Renal cortex interstitium (tissue), 11 donors: Measurements from ENCODE around the gene ANKLE1. TPM values are rescaled to one million over a fixed set of nuclear protein-coding genes. Genes with fewer than 3 reads are reported as not detected.
A peak's percentile ranks its signal among the peaks of the same experiment; 100 is the strongest.

Source experiments
- DNase-seq, 11 donors: peaks; one replicate each; pipeline ENCODE4 v3.0.0-alpha.2; 2013; ENCODE audit warnings: low read depth in 9 of 11, low spot score in 4 of 11; ENCODE audit errors: extremely low read depth in 1 of 11
- polyA plus RNA-seq, 3 donors: library from polyadenylated mRNA; unstranded; fragments of 120-200 nt; gene quantifications; one replicate each; pipeline ENCODE4 v1.2.1, GENCODE V29; 2013; ENCODE audit not compliant: insufficient read length in 3 of 3

The ANKLE1 gene
- polyA plus RNA-seq, 3 donors = 0.95 to 1.7 (median 1.0) TPM

GRCh38 chr19:17245535-17245984 lies 36.1 kb upstream of the ANKLE1 start, which contains the start of gene NR2F6:
Gene NR2F6 (minus strand): TSS chr19:17245919. CDS start chr19:17245220, 699 bp downstream.
- no peak for DNase-seq

- DNase-seq = no peak
These were observed 34.8 kb upstream of the ANKLE1 start for GRCh38 chr19:17246681-17247425.

DNA sequence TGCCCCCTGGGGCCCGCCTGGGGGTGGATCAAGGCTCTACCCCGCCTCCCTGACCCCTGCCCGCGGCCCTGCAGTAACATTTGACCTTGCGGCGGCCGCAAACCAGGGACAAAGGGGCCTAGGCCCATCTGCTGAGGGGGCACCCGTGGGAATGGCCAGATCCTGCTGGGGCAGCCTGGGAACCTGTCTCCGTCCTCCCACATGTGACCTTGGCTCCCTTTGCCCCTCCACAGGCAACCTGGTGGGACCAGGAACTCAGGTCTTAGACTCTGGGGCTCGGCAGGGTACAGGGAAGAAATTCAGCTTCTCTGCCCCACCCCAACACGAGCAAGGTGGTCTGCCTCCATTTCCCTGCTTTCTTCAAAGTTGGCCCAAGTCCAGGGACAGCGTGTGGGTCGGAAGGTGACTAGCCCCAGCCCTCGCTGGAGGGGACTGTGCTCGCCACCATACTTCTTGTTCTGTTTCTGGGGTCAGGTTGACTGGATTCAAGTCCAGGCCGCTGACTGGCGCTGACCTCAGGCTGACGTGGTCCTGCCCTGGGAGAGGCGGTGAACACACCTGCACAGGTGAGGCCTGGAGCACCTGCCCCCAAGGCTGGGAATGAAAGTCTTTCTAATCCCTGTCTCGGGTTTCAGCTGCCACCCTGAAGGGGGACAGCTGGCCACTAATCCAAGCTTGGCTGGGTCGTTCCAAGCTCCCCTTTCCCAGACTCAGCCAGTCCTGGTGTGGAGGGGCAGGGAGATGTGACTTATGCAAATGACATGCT lies 33.5 kb upstream of the ANKLE1 start:
- DNase-seq = no peak

GRCh38 chr19:17249887-17250548 lies 31.7 kb upstream of the ANKLE1 start:
- DNase-seq = no peak

DNA sequence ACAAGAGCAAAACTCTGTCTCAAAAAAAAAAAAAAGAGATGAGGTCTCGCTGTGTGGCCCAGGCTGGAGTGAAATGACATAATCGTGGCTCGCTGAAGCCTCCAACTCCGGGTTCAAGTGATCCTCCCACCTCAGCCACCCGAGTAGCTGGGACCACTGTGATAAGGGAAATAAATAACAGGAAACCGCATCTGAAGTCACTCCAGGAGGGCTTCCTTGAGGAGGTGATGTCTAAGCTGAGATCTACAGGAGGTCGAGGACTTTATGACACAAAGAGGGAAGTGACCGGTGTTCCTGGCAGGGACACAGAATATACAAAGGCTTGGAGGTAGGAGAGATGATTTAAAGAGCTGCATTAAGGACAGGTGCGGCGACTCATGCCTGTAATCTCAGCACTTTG lies 27.1 kb upstream of the ANKLE1 start:
- no peak for DNase-seq

DNA sequence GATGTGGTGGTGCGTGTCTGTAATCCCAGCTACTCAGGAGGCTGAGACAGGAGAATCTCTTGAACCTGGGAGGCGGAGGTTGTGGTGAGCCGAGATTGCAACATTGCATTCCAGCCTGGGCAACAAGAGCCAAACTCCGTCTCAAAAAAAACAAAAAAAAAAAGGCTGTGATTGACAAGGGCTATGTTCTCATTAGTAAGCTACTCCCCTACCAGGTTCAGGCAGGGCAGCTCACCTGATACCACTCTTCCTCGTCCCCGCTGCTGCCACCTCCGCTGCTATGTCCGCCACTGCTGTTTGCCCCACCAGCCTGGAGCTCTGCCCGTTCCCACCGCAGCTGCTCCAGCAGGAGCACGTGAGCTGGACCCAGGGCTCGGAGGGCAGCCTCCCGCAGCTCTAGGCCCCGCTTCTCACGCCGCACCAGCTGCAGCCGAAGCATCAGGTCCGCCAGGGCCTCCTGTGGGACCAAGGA lies 26.5 kb upstream of the ANKLE1 start:
- DNase-seq = no peak

DNA sequence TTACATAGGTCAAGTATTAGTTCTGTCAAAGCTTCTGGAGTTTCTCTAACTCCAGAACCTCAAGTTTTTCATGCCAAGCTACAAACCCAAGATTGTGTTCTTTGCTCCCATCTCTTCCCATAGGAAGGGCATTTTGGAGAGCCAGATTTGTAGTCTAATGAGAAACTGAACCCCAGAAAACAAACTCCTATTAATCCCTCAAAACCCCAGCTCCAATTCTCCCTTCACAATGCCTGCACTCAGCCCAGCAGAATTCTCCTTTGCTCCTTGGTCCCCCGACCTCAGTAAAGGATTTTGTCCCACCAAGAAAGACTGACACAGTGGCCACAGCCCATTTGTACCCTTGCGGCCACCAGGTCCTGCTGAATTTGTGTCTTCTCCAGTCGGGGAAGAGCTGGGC lies 25.6 kb upstream of the ANKLE1 start:
- DNase-seq = no peak

DNA sequence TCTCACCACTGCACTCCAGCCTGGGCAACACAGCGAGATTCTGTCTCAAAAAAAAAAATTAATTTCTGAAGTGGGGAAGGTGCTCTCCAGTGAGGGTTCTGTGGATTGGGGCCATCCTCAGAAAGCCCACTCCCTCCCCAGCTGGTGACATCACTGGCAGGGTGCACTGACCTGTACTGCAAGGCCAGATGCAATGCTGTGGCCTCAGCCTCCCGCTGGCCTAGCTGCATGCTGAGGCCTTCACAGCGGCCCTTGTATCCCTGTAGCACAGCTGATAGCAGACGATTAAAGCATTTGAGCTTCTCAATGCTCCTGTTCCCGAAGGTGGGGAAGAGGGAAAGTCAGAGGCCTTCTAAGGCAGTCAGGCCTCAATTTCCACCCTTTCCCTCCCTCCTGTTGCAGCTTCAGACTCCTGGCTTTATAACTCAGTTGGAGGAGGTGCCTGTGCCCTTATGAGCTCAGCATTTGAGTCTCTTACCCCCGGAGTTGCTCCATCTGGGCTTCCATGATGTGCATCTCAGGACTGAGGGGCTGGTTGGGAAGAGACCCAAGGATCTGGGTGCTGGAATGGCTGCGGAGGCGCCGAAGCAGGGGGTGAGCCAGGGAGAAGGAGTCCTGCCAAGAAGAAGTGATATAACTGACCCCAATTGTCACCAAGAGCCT lies 22.5 kb upstream of the ANKLE1 start:
- DNase-seq = no peak

DNA sequence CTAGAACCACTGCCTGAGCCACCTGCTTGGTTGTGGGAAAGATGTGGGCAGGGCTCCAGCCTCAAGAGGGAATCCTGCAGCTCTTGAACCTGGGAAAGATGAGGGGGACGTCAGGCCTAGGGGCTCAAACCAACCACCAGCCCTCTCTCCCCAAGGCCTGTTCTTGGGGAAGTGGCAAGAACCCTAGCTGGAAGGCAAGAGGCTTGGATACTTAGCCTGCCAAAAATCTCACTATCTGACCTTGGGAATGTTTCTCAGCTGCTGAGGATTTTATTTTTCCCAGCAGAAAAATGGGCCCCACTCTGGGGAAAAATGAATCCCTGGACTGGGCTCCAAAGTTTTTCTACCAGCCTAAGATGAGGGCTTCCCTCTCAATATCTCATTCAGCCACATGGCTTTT lies 21.8 kb upstream of the ANKLE1 start:
- no peak for DNase-seq

- peak in 1 of 11 donors; percentile 56 for DNase-seq
These were observed 20.8 kb upstream of the ANKLE1 start for GRCh38 chr19:17260842-17261325.

GRCh38 chr19:17262557-17262956 lies 19.1 kb upstream of the ANKLE1 start:
- DNase-seq = no peak

- no peak for DNase-seq
These were observed 17.7 kb upstream of the ANKLE1 start for GRCh38 chr19:17263712-17264640.

DNA sequence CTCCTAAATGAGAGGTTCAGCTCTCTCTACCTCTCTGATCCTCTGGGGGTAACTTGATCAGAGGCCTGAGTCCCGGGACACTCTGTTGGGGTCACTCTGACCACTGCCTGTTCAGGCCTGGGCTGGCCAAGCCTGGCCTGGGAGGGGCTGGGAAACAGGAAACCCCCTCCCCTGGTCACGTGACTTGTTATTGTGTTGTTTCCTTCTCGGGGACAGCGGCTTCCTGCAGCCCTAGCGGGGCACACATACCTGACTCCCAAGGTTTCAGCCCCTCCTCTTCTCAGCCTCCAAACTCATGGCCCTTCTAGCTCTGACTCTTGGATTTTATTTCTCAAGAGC lies 17.1 kb upstream of the ANKLE1 start, which contains the start of gene USHBP1:
USHBP1 (minus strand) TSS at position 105 of the 339 bp plus-strand sequence. CDS start 446 bp downstream, outside the sequence.
- no peak for DNase-seq

DNA sequence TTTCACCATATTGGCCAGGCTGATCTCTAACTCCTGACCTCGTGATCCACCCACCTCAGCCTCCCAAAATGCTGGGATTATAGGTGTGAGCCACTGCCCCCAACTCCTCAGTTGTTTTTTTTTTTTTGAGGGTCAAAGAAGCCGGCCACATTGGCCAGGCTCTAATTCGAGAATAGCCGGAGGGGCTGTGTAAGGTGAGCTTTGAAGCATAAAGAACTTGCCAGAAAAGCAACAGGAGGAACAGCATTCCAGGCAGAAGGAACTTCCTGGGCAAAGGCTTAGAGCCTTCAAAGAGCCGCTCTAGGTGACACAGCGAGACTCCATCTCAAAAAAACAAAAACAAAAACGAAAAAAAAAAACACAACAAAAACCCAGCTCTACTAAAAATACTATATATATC lies 15.7 kb upstream of the ANKLE1 start:
- DNase-seq = no peak

GRCh38 chr19:17266589-17266974 lies 15.1 kb upstream of the ANKLE1 start:
- DNase-seq = no peak

DNA sequence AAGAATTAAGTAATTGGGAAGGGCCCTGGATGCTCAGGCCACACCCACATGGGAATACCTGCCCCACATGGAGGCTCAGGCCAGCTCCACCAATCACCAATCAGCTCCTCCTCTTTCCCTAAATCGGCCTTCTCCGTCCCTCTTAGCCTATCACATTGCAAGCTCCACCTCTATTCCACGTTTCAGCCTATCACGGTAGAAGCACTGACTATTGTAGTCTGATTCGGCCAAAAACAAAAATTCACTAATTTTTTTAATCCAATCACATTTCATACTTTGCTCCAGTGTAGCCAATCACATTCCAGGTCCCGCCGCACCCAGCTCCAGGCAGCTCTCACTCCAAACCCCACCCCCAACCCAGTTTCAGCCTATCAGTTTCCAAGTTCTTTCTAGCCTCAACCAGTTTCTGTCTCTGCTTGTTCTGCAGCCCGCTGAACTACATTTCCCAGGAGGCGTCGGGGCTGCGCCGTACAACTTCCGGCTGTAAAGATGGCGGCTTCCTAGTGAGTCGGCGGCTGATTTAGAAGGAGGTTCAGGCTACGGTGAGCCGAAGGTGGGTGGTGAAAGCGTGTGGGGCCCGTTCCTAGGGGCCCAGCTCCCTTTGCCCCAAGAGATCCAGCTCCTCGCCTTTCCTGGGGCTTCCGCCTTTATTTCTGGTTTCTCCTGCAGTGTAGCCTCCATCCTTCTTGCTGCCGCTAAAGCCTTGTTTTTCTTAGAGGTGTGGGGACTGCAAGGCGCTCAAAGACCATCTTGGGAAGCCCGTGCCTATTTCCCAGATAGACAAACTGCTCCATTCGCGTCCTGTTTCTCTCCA lies 14.5 kb upstream of the ANKLE1 start, which contains the start of gene BABAM1:
BABAM1 (plus strand) TSS at position 469 of the 814 bp plus-strand sequence. CDS start 1,364 bp downstream, outside the sequence.
- peak; percentile 85 to 98 (median 96) for DNase-seq

DNA sequence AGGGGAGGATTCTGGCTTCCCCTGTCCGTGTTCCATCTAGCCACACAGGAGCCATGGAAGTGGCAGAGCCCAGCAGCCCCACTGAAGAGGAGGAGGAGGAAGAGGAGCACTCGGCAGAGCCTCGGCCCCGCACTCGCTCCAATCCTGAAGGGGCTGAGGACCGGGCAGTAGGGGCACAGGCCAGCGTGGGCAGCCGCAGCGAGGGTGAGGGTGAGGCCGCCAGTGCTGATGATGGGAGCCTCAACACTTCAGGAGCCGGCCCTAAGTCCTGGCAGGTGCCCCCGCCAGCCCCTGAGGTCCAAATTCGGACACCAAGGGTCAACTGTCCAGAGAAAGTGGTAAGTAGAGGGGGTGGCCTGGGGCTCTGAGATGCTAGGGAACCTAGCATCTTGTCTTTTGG lies 12.9 kb upstream of the ANKLE1 start:
- no peak for DNase-seq
